Measurements from ENCODE around the gene XYLT1.

XYLT1 gene

DNA sequence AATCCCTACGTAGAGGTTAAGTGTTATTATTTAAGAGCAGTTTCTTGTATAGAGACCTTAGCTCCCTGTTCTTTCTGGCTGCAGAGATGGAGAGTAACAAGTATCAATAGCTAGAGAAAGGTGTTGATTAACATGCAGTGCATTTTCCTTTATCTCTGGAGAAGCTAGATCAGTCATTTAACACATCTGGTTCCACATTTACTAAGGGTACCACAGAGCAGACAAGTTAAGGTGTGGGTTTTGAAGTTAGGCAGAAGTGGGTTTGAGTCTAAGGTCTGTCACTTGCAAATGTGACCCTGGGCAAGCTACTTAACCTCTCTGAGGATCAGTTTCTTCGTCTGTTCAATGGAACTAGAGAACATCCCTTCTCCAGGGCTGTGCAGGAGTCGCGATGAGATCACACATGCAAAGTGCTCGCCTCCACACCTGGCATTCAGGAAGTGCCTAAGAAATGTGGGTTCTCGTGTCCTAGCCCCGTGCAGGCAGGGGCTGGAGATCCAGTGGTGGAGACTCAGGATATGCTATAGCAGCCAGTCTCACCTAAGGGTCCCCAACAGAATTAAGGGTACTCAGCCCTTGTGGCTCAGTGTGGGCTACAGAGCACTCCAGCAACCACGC lies 224.4 kb downstream of the XYLT1 start:
- no peak for DNase-seq

DNA sequence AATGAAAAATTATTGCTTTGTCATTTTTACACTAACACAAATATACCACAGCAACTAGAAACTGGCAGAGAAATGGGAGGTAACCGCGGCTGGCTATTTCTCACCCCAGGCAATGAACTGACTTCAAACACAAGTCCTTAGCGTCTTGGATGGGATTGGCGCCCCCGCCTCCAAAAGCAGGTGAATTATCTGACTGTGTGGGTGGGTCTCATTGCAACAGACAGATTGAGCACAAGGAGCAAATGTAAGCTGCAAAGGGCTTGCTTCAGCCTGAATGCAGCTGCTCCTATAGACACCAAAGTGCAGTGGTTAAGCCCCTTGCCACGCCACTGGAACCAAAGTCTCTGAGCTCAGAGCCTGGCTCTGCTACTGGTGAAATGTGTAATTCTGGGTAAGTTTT lies 225.0 kb downstream of the XYLT1 start:
- peak in 1 of 3 experiments; percentile 5 for DNase-seq

DNA sequence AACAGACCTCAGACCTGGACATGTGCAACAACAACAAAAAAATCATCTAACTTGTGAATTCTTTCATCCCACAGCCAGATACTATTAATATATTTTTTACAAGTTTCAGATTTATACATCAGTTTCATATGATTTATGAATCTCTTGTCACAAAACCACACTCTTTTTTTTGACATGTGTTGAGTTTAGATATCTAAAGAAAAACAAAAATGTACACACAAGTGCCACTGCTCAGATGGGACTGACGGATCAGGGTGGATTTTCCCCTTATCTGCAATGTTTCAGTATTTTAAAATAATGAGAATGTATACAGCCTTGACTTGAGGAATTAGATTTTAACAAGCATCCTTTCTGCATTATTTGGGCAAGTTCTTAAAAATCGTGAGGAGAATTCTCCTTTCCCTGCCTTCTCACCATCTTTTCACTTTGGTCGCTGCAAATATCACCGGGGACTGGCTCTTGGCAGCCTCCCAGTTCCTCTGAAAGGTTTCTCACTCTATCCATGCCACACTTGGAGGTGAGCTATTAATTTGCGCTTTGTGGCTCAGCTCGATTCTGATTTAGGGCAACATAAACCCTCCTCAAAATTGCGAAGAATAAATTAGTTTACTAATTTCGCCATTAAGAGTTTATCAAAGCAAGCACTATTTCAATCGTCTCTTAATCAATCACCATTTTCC lies 225.7 kb downstream of the XYLT1 start:
- no peak for DNase-seq

DNA sequence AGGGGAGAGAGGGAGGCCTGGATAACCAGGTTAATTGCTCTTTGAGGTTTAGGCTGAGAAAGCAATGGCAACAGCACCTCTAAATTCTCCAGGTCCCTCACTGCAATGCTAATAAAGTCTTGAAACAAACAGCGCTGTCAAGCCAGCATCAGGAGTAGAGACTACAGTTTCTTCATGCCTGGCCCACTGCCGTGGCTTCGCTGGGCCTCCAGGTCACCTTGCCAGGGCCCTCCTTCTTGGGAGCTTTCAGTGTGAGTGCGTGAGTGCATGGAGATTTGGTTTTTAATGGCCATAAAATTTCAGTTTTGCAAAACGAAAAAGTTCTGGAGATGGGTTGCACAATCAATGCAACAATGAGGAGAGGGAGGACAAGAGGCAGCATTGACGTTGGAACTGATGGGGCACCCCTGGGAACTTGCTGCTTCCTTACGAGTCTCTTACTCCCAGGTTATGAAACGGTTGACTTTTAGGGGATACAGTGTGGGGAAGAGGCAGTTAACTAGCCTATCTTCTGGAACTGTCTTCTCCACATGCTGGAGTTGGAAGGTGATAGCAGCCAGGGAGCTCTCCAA lies 229.4 kb downstream of the XYLT1 start:
- DNase-seq, result no peak

GRCh38 chr16:17238285-17239028 lies 232.3 kb downstream of the XYLT1 start:
- no peak for DNase-seq

DNA sequence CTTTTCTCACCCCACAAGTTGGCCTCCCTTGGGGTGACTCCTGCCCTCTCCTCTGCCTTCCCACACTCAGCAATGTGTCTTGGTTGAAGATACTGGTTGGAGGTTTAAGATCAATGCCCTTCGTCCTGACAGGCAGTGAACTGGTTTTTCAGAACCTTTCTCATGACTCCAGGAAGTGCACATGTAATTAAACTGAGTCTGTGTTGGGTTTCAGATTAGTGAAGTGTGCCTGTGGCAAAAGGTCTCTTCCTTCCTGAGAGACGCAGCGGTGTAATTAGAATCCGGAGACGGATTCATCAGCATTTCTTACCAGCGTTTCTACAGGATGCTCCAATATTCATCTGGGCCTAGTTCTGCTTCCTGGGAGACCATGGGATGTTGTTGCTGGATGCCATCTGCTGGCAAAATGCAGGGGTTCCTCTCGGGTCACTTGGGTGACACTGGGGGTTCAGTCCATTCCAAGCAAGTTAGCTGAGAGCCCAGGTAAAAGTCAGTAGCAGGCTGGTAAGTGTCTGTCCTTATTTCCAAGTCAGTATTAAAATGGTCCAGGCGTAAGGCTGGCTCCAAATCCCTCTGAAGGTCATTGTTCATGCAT lies 233.3 kb downstream of the XYLT1 start:
- DNase-seq, result no peak

DNA sequence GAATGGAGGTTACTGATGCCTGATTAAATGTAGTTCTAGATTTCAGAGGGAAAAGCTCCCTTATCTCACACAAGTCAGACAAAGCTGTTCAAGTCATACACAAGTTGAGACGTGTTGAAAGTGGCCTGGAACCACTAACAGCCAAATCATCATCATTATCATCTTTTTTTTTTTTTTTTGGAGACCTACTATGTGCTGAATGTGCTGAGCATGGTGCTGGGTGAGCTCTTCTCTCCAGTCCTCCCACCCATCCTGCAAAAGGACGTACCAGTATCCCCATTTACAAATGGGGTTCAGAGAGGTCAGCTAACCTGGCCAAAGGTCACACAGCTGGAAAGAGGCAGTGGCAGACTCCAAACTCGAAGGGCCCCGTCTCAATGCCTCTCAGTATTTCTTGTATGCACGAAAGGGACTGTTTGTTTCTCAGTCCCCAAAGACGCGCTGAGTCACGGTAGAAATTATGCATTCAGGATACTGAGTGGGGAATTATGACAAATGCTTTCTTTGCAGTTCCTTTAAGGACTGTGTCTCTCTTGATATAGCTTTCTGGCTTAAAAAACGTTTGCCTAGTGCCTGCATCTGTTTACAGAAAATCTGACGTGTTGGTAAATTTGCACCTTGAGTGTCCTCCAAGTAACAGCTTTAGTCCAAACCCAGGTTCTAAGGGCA lies 235.5 kb downstream of the XYLT1 start:
- DNase-seq, result no peak

DNA sequence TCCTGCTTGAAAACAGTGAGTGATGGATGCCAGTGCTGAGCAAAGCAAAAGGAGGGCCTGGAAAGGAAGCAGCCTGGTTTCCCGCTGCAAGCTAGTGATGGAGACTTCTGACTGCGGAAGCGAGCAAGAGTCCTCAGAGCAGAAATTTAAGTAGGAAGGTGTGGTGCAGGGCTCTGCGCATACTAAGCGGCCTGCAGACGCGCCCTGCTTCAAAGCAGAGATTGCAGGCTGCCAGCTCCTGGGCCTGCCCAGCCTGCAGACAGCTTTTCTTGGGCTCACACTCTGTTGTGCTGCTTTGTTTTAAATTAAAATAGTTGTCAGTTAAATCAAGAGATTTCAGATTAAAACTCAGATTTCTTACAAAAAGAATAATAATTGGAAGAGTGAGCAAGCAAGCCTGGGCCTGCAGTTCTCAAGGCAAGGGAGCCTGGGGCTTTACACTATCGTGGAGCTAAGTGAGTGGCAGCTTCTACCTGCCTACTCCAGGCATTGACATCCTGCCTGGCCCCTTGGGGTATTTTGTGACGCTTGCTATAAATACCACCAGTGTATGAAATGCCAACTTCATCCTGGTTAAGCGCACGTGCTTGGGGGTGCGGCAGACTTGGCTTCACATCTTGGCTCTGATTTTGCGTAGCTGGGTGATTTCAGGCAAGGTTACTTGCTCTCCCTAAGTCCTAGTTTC lies 237.3 kb downstream of the XYLT1 start:
- DNase-seq, result no peak

DNA sequence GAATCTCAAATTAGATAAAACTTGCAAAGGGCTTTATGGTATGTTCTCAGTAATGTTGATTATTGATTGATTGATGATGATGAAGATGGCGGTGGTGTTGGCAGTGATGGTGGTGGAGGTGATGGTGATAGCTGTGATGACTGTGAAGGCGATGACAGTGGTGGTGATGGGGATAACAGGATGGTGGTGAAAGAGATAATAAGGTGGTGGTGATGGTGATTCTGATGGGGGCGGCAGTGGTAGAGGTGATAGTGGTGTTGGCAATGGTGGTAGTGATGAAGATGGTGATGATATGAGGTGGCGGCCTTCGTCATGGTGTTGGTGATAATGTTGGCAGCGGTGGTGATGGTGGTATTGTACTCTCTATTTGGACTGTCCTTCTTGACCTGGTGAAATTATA lies 238.3 kb downstream of the XYLT1 start:
- no peak for DNase-seq

GRCh38 chr16:17231972-17232371 lies 238.8 kb downstream of the XYLT1 start:
- DNase-seq, result no peak

DNA sequence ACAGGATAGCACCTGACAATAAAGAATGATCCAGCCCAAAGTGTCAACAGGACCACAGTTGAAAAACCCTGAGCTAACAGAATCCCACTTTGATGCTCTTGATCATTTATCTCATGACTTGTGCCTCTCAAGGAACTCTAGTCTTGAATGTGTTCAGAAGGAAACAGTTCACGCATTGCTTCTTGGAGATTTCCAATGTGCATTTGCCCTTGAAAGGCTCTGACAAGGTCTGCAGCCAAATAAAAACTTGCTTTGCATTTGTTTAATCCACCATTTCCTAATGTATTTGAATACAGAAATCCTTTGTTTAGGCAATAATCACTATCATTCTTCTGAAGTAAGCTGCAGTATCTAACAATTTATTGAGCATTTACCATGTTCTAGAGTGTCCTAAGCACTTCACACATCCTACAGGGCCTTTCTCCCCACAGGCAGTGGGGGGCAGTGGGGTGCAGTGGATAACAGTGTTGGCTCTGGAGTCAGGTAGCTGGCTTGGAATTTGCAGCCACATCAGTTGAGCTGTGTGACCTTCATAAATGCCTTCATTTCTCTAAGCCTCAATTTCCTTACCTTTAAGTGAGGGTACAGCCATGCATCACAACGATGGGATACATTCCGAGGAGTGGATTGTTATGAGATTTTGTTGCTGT lies 239.7 kb downstream of the XYLT1 start:
- no peak for DNase-seq

DNA sequence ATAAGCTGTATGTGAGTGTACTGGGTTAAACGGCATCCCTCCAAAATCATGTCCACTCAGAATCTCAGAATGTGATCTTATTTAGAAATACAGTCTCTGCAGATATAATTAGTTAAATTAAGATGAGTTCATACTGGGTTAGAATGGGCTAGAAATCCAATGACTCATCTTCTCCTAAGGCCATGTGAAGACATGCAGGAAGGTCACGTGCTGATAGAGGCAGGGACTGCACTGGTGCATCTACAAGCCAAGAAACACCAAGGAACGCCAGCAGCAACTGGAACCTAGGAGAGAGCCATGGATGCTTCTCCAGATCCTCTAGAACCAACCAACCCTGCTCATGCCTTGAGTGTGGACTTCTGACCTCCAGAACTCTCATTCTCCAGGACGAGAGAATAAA lies 241.0 kb downstream of the XYLT1 start:
- DNase-seq, result no peak

DNA sequence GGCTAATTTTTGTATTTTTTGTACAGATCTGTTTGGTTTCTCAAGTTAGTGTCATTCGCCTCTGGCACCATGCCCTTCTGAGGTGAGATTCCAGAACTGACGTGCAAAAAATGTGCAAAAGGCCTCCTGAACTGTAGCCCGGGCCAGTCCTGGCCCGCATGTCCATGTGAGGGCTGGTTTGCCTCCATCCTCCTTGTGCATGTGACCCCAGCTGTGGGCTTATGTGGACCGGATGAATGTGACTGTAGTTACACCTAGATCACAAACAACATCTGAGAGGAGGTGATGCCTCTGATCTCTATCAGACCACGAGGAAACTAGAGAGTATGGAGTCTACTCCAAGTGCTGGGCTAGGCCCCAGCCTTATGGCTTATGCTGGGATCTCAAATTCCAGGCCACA lies 241.6 kb downstream of the XYLT1 start:
- DNase-seq, result no peak

- DNase-seq, result no peak
Measured at GRCh38 chr16:17228708-17229055, 242.1 kb downstream of the XYLT1 start.

DNA sequence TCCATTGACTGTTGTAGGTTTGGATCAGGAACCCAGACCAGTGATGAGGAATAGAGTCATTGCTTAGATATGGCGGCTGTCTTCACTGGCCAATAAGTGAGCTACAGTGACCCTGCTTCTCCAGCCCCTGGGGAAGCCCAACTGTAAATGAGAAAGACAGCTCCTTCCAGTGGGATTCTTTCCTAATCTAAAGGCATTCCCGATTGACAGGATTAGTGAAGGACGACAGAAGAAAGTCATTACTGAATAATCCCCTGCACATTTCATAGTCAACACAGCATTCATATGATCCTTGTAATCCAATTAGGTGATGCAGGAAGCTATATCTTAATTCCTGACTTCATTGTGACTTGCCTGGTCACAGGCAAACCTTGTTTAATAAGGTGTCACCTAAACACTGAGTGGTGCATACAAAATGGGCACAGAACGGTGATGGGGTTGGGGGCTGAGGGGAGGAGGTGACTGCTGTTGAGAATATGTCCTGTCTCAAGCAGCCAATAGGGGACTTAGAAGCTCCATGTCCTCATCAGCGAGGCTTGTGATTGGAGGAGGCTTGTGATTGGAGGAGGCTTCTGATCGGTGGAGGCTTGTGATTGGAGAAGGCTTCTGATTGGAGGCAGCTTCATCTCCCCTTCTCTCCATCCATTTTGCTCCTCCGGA lies 242.6 kb downstream of the XYLT1 start:
- no peak for DNase-seq

DNA sequence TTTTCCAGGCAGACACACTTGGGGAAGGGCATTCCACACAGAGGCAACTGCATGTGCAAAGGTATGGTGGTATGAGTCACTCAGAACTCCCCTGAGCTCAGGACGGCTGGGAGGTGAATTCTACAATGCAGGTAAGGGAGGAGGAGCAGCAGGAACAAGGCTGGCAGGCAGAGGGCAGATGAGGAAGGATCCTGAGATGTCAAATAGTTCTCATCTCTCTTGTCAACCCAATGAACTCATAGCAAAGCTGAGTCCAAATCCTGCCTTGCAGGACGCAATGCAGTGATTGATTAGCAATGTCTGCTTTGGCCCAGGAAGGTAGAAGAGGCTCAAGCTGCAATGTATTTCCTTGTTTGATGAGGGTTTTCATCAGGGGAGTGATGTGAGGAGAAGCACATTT lies 243.5 kb downstream of the XYLT1 start:
- no peak for DNase-seq

- no peak for DNase-seq
Measured at GRCh38 chr16:17225541-17225940, 245.2 kb downstream of the XYLT1 start.

- DNase-seq, result no peak
Measured at GRCh38 chr16:17224879-17225281, 245.9 kb downstream of the XYLT1 start.

- no peak for DNase-seq
Measured at GRCh38 chr16:17224350-17224749, 246.4 kb downstream of the XYLT1 start.

DNA sequence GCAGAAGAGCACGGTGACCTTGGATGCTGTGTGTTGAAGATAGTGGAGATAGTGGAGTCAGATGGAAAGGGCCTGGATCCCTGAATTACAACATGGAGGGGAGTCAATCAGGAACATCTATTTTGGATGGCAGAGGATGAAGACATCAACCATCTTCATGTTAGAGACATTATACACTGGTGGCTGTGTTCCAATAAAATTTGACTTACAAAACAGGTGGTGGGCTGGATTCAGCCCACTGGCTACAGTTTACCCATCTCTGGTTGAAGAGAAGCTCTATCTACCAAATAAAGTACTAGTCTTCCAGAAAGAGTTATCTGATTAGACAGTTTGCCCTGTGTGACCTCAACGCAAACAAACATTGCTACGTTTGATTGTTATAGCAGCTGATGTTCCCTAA lies 247.2 kb downstream of the XYLT1 start:
- no peak for DNase-seq

- DNase-seq, result peak in 1 of 3 experiments; percentile 4
Measured at GRCh38 chr16:17222871-17223401, 247.8 kb downstream of the XYLT1 start.

All from NCI-H1417 (cell line).